Esophagus squamous epithelium (tissue), 4 donors: Measurements from ENCODE around the gene NME7.

ENCODE experiments used
- CTCF ChIP-seq, 6 experiments: fragments of 450-650 bp in 4 of 6; fragments of 200-600 bp in 2 of 6; sonication (generic) in 2 of 6; IDR thresholded peaks; one replicate each; pipeline ENCODE4 v1.5.1; 2016 to 2019; ENCODE audit warnings: antibody characterized with exemption in 6 of 6, mild to moderate bottlenecking in 4 of 6, moderate library complexity in 4 of 6
- POLR2A ChIP-seq, 4 donors: fragments of 450-650 bp; IDR thresholded peaks; one replicate each; pipeline ENCODE4 v1.6.1; 2017; ENCODE audit warnings: antibody characterized with exemption in 4 of 4, mild to moderate bottlenecking in 4 of 4, moderate library complexity in 3 of 4

- TF ChIP-seq CTCF (IDR thresholded peaks at IDR 0.05) (no peak), POLR2A (IDR thresholded peaks at IDR 0.05) (no peak)
Observed at GRCh38 chr1:169110689-169111447, 256.7 kb downstream of the NME7 start.
